GM21737 (cell line): ENCODE results near the gene RPS14.
"Not testable (repeated sequence)": the region's sequence is repeated elsewhere in the genome, so short reads cannot be mapped to it uniquely, and the experiment has no call there.

ENCODE experiments used
- ATAC-seq: cut with Tn5 transposase; IDR thresholded peaks from one replicate; pipeline ENCODE4 v1.9.1; 2021; ENCODE audit warnings: mild to moderate bottlenecking, moderate library complexity; ENCODE audit not compliant: unreplicated experiment

RPS14 gene

DNA sequence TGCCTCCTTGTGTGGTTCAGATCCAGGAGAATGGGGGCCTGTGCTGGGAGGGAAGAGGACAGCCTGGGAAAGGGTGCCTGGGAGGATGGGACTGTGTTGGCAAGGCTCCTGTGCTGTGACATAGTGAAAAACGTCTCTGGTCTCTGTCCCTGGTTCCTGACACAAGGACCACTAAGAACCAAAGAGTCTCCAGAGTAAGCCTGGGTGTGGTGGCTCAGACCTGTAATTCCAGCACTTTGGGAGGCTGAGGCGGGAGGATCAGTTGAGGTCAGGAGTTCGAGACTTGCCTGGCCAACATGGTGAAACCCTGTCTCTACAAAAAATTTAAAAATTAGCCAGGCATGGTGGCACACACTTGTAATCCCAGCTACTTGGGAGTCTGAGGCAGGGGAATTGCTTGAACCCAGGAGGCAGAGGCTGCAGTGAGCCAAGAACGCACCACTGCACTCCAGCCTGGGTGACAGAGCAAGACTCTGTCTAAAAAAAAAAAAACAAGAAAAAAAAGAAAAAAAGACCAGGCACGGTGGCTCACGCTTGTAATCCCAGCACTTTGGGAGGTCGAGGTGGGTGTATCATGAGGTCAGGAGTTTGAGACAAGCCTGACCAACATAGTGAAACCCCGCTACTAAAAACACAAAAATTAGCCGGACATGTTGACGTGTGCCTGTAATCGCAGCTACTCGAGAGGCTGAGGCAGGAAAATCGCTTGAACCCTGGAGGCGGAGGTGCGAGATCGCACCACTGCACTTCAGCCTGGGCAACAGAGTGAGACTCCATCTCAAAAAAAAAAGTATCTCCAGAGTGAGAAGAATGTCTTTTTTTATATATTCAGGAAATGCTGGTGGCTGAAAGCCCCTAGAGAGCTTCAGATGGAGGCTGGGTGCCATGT lies 35.4 kb downstream of the RPS14 start:
- not testable (repeated sequence) for ATAC-seq

DNA sequence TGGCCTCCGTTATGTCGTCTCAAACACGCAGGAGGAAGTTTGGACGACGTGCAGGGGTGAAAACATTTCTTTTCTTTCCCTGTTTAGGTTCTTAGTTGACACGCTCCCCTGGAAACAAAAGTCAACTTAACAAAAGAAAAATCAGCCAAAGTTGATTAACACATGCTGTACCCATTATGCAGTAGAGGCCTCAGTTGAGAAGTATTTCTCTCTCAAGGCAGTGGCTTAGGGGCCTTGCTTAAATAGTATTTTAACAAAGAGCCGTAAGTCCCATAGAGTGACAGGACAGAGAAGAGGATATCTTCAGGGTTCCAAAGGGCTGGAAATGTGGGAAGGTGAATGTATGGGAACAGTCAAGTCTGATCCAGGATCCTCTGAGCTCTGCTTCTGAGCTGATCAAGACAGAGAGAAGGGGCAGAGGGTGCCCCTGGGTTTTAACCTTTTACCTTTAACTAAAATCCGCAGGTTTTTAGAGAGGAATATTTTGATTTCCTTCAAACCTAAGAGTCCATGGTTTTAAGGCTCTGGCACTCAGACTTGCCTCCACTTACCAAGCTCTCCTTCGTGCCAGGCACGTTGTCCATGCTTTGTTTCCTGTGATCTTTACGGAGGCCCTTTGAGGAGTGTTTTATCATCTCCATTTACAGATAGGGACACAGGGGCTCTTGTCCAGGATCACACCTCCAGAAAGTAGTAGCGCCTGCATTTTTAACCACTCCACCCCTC lies 36.2 kb downstream of the RPS14 start:
- ATAC-seq, result no peak

DNA sequence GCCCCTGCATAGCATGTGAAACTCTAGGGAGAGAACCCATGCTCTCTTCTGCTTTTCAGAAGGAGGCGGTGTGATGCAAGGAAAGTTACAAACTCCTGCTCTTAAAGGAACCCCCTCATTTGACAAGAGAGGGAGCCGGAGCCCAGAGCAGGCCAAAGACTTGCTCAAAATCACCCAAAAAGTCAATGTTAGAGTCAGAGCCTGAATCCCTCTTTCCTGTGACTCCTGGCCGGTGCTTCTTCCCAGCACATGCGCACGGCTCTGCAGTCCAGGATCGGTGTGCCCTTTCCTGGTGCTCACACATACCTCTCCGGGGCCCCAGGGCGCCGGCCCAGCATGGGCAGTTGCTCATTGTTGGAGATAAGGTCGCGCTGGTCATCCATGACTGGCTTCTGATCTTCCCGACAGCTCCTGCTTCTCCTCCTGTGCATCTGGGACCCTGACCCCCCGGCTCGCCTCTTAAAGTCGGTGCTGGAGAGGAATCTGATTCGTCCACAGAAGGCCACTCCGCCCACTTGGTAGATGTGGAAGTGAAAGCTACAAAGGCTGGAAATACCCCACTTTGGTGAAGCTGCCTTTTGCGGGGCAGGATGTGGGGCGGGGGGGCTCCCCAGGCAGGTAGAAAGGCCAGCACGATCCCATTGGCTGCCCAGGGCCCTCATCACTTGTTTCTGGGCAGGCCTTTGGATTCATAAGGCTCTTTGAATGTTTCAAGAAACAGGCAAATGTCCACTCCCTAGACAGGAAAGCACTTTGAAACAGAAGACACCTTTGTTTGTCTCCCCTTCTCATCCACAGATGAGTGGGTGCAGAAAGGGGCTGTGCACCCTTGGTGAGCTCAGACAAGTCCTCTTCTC lies 37.0 kb downstream of the RPS14 start, which contains the start of gene CD74:
TSS of gene CD74 (minus strand) at position 592 of the 857 bp plus-strand sequence. CDS start at position 431, 161 bp downstream.
- peak; percentile 67 for ATAC-seq

DNA sequence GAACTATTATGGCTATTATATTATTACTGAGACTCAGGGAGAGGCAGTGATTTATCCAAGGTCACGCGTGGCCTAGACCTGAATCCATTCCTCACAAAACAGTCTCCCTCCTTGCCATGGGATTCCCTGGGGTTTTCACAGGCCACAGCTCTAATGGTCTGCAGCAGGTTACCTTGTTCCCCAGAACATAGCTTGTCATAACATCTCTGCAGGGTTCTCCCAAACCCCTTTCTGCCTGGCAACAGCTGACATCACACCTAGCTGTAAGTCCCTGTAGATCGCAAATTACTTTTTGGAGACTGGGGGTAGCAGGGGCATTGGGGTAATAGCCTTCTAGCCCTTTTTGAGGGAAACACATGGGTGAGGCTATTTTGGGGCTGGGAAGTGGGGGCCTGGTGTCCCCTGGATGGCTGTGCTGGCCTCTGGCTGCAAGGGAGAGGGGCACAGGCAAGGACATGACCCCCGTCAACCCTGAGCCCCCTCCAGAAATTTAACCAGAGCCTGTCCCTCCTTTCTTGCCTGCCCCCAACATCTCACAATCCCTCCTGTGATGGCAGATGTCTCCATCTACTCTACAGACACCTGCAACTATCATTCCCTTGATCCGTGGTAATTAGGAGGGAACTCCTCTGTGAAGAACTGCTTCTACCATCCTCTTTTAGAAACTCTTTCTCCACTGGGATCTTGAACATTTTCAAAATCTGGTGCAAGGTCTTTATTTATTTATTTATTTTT lies 38.1 kb downstream of the RPS14 start:
- peak; percentile 17 for ATAC-seq

DNA sequence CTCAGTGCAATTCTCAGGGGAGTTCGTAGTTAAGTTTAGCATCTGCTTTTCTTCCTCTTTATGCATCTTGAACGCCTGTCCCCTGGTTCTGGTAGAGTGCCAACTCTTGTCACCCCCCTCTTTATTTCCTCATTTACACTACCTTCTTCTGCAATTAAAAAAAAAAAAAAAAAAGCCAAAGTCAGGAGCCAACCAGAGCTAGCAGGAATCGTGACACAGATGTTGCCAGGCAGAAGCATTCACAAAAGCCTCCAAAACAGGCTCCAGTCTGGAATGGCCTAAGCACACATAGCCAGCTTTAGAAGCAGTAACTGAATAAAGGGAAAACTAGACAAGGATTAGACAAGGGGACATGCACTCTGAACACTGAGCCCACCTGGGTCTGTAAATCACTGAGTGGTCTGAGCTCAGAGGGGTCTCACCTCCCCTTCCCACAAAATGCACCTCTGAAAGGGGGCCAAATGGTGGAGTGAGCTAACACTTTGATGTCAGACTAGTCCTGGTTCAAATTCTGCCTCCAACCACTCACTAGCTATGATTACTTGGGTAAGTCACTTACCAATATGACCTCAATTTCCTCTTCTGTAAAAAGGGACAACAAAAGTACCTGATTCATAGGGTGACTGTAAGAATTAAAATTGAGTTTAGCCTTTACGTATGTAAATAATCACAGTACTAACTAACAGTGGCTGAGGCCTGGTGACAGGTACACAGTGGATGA lies 38.9 kb downstream of the RPS14 start:
- ATAC-seq, result no peak

DNA sequence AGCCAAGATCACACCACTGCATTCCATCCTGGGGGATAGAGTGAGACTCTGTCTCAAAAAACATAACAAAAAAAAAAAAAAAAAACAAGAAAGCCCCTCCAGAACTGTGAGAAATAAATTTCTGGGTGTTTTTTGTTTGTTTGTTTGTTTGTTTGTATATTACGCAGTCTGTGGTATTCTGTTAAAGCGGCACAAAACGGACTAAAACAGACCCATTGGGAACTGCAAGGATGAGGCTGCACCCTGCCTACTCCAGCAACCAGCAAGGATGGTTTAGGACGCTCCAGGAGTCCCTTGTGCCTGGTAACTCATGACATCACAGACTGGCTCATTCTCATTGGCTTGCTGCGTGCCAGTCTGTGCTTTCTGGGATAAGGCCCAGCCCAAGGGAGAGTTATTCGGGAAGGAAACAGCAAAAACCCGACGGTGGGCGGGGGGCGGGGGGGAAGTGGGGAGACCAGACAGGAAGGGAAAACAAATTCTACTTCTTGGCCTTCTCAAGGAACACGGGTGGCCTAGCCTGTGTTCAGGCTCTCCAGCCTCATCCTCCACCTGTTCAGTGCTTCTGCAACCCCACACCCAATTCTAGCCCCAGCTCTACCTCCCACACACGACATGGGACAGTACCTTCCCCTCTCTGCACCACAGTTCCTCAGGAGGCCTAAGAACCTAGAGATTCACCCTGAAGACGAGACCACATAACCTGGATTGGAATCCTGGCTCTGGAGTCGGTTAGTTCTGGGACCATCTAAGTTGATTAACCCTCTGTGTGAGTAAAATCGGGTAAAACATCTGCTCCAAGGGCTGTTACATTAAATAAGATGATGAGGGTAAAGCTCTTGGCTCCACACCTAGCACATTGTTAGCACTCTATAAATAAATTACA lies 39.7 kb downstream of the RPS14 start:
- peak; percentile 36 for ATAC-seq

DNA sequence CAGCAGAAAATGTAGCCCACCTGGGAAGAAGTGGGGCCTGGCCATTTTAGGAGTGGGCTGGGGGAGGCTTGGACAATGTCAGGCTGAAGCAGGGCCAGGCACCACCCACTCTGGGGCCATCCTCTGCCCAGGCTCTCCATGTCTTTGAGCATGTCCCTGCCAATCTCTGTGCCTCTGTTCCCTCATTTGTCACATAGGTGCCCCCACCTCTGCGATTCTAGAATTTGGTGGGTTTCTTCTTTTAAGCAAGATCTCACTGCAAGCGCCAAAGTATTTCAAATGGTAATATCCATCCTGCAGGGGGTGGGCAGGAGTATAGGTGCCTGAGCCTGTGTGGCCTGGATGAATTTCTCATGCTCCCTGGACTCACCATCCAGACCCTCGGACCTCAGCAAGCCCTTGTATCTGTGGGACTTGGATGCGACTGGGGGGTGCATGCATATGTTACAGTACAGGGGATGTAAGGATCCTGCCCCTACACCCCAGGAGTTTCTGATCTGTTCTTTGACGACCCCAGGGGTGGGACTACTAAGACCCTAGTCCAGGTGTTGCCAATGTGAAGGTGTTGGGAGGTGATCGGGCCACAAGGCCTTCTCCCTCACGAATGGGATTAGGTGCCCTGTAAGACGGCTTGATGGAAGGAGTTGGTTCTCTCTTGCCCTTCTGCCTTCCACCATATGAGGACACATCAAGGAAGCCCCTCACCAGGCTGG lies 41.2 kb downstream of the RPS14 start:
- ATAC-seq, result no peak

DNA sequence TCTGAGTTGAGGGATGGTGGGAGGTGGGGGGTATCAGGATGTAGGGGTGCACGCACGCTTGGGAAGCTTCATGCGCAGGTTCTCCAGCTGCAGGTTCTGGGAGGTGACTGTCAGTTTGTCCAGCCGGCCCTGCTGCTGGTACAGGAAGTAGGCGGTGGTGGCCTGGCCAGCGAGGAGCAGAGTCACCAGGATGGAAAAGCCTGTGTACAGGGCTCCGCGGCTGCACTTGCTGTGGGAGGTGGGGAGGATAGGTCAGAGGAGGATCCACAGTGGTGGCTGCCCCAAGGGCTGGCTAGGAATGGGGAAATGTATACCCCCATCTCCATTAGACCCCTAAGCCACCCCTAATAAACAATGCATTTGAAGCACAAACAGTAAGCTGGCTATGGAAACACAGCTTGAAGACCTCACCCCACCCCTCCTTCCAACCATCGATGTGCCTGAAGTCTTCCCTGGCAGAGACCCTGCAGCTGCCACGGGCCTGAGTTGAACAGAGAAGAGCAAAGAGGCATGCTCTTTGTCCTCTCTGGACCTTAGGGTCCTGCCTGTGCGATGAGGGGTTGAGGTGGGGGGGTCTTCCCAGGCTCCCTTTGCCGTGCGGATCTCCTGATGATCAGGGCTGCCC lies 42.3 kb downstream of the RPS14 start:
- ATAC-seq, result no peak

DNA sequence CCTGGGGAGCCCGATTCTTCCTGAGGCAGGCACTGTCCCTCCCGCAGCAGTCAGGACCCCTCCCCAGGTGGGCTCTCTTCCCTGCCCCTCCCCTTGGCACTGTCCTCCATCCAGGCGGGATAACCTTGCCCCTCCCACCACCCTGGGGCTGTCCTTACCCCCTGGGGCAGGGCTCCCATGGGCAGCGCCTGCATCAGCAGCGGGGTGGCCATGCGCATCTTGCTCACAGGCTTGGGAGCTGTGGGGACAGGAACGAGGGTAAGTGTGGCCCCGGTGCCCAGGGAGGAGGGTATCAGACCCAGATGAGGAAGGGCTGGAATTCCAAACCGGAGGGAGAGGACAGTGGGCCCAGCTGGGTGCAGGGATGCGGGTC lies 42.8 kb downstream of the RPS14 start:
- ATAC-seq, result no peak

DNA sequence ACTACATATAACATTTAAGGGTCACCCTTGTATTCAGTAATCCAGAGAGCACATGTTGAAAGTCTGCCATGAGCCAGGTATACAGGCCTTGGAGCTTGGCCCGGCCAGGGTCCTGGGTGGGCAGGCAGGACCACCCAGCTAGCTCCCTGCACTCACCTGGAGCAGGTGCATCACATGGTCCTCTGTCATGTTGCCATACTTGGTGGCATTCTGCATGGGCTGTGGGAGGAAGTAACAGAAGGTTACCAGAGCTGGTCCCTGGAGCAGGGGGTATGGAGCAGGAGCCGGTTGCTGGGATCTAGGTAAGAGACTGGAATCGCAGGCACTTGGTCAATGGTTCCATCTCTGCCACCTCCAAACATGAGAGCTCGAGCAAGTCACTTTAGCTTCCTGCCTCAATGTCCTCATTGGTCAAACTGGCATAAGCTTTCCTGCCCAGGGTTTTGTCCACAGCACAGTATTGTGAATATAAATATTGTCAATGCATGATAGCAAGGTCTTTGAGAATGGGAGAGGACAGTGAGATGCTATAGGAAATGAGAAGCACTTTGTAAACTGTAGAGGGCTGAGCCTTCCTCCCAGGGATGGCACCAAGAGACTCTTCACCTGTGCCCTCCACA lies 43.3 kb downstream of the RPS14 start:
- ATAC-seq, result no peak

DNA sequence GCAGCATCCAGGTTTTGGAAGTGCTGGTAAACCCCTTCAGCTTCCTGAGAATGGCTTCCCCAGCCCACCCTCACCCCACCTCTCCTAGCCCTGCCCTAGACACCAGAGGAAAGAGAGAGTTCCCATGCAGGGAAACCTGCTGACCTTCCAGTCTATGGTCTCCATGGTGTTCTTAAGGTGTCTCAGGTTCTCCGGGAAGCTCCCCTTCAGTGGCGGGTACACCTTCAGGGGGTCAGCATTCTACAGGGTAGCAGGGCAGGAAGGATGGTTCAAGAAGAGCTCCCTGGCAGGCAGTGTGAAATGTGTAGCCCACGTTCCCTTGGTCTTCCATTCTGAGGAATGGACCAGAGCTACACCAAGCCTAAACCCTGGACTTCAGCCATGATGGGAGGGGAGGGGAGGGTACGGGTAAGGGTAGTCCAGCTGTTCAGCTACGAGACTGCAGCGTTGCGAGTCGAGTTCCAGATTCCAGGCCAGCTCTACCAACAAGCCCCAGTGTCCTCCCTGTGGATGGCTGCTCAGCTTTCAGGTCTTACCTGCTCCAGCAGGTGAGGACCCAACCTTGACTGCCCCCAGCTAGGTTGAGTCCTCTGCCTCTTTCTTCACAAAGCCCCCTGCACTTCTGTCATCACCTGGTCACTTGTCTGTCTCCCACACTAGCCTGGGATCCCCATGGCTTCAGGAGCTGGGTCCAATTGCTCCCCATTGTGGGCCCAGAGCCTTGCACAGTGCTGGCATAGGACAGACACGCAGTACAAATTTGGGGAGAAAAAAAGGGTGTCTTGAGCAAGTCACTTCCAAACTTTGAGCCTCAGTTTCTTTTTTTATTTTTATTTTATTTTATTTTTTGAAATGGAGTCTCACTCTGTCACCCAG lies 44.4 kb downstream of the RPS14 start:
- no peak for ATAC-seq

DNA sequence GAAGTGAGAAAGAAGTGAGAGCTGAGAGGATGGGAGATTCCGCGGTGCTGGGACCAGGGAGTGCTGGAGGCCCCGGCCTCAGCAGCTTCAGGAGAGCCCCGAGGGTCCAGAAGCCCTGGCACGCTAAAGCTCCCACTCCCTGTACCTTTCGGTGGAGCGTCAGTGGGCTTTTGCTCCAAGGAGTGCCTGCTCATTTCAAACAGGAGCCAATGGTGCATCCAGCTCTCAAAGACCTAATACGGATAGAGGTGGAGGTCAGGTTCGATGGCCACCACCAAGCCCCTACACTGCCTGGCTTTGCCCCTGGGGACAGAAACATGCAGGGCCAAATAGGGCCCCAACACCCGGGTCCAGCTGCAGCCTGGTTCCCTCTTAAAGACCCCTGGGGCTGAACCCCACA lies 45.0 kb downstream of the RPS14 start:
- ATAC-seq, result no peak

DNA sequence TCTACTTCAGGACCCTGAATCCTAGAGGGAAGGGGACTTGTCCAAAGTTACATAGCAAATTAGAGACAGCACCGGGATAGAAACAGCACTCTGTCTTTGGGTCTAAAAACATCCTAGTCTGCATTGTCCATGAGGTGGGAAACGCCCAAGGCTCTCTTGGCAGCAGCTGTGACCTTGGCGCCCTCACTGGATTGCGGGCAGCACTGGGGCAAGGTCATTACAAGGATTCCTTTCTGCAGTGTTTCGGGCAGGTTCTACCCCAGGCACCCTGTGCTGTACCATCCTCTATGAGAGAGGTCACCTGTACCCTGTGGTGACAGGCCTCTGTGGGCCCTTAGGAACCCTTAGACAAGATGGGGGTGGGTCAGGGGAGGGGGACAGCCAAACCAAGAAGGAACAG lies 45.4 kb downstream of the RPS14 start:
- ATAC-seq, result no peak

DNA sequence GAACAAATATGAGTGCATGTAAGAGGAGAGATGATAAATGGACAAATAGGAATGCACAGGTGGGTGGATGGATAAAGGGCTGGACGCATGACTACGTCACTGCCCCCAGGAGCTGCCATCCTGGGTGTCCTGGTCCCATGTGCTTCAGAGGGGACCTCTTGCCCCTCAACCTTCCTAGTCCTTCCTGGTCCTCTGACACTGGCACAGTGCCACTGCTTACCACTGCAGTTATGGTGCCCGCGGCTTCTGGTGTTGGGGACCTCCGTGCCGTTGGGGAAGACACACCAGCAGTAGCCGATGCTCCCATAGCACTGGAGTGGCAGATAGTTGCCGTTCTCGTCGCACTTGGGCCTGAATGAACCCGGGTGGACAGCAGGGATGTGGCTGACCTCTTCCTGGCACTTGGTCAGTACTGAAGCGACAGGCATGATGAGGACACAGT lies 46.6 kb downstream of the RPS14 start:
- no peak for ATAC-seq

DNA sequence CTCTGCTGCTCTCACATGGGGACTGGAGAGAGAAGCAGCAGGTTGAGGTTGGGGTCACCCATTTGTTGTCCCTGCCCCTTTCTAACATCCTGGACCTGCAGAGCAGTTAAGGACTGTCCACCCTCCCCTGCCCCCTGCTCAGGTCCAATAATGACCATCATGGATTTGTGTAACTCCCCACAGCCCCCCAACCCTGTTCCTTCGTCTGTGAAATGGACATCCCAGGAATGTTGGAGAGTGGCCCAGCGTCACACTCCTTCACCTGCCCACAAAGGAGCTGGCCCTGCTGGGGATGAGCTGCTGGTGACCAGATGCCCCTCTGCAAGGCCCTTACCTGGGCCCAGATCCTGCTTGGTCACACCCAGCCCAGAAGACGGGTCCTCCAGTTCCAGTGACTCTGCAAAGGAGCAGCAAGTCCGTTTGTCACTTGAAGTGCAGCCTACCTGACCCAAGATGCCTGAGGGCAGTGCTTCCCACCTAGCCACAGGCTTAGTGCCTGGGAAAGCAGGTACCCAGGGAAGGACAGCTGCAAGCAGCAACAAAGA lies 47.2 kb downstream of the RPS14 start:
- no peak for ATAC-seq
